ENCODE data around the gene MZB1. TPM values are rescaled to one million over a fixed set of nuclear protein-coding genes. Genes with fewer than 3 reads are reported as not detected.

The MZB1 gene
- total and polyA plus RNA-seq, 5 donors from 2014 or later, result 0.39 to 2.2 (median 1.6) TPM

GRCh38 chr5:139344177-139344576, 45.5 kb downstream of the MZB1 start:
- Histone ChIP-seq H3K4me3 (ENCODE audit: low read depth, low read length) (peak overlapping the region; percentile 45), H3K27me3 (ENCODE audit: control insufficient read depth, insufficient read depth, low read length) (no peaks in the 10 kb centered on the region), H3K36me3 (ENCODE audit: control insufficient read depth, insufficient read depth, low read length) (peaks cover 7% of the 10 kb centered on the region), H3K4me1 (ENCODE audit: control insufficient read depth, insufficient read depth, low read length, poor library complexity, severe bottlenecking) (peaks cover 34% of the 10 kb centered on the region), H3K27ac (ENCODE audit: insufficient read depth, low read length, poor library complexity, severe bottlenecking) (no peak overlapping the region), H3K9me3 (ENCODE audit: control insufficient read depth in 2 of 2, low read length in 2 of 2) (no peaks in the 10 kb centered on the region)
- ATAC-seq (ENCODE audit: low read depth in 2 of 2), result no peak
- H3K27ac Mint-ChIP-seq, result no peak overlapping the region
- peaks cover 22% of the 10 kb centered on the region for H3K36me3 Mint-ChIP-seq
- H3K4me3 Mint-ChIP-seq, result peak overlapping the region; percentile 65 to 99 (median 98)
- H3K4me1 Mint-ChIP-seq, result peaks cover 30 to 76% (median 51%) of the 10 kb centered on the region in 4 donors
- DNase-seq, result no peak
- peaks cover 0 to 2% (median 0%) of the 10 kb centered on the region in 7 donors for H3K9me3 Mint-ChIP-seq
- peaks cover 8% of the 10 kb centered on the region for H3K27me3 Mint-ChIP-seq

- Histone ChIP-seq H3K4me3 (ENCODE audit: low read depth, low read length) (peak overlapping the region; percentile 96), H3K27ac (ENCODE audit: insufficient read depth, low read length, poor library complexity, severe bottlenecking) (peak overlapping the region; percentile 100), H3K9me3 (ENCODE audit: control insufficient read depth in 2 of 2, low read length in 2 of 2) (no peaks in the 10 kb centered on the region), H3K27me3 (ENCODE audit: control insufficient read depth, insufficient read depth, low read length) (no peaks in the 10 kb centered on the region), H3K36me3 (ENCODE audit: control insufficient read depth, insufficient read depth, low read length) (peaks cover 7% of the 10 kb centered on the region), H3K4me1 (ENCODE audit: control insufficient read depth, insufficient read depth, low read length, poor library complexity, severe bottlenecking) (peaks cover 34% of the 10 kb centered on the region)
- peaks cover 0 to 2% (median 0%) of the 10 kb centered on the region in 7 donors for H3K9me3 Mint-ChIP-seq
- H3K4me1 Mint-ChIP-seq, result peaks cover 35 to 71% (median 48%) of the 10 kb centered on the region in 4 donors
- peaks cover 18% of the 10 kb centered on the region for H3K36me3 Mint-ChIP-seq
- H3K4me3 Mint-ChIP-seq, result peak overlapping the region; percentile 97 to 99 (median 98)
- H3K27ac Mint-ChIP-seq, result peak overlapping the region in 2 of 3 donors; percentile 98 to 99
- ATAC-seq (ENCODE audit: low read depth in 2 of 2) (no peak), DNase-seq (no peak)
- peaks cover 8% of the 10 kb centered on the region for H3K27me3 Mint-ChIP-seq
Observed at GRCh38 chr5:139343476-139343875, 46.2 kb downstream of the MZB1 start.

- Mint-ChIP-seq H3K4me3 (peak overlapping the region; percentile 97 to 99 (median 98)), H3K4me1 (peaks cover 35 to 64% (median 51%) of the 10 kb centered on the region in 4 donors), H3K27ac (peak overlapping the region; percentile 98 to 99 (median 99)), H3K36me3 (peaks cover 18% of the 10 kb centered on the region), H3K9me3 (peaks cover 0 to 2% (median 0%) of the 10 kb centered on the region in 7 donors), H3K27me3 (peaks cover 8% of the 10 kb centered on the region)
- peak overlapping the region; percentile 96 for H3K4me3 ChIP-seq (ENCODE audit: low read depth, low read length)
- H3K4me1 ChIP-seq (ENCODE audit: control insufficient read depth, insufficient read depth, low read length, poor library complexity, severe bottlenecking), result peaks cover 34% of the 10 kb centered on the region
- peaks cover 7% of the 10 kb centered on the region for H3K36me3 ChIP-seq (ENCODE audit: control insufficient read depth, insufficient read depth, low read length)
- no peaks in the 10 kb centered on the region for H3K9me3 ChIP-seq (ENCODE audit: control insufficient read depth in 2 of 2, low read length in 2 of 2)
- no peaks in the 10 kb centered on the region for H3K27me3 ChIP-seq (ENCODE audit: control insufficient read depth, insufficient read depth, low read length)
- peak overlapping the region; percentile 100 for H3K27ac ChIP-seq (ENCODE audit: insufficient read depth, low read length, poor library complexity, severe bottlenecking)
- DNase-seq (no peak), ATAC-seq (ENCODE audit: low read depth in 2 of 2) (peak in 1 of 2 donors; percentile 58)
Observed at GRCh38 chr5:139342423-139342723, 47.3 kb downstream of the MZB1 start.

- Histone ChIP-seq H3K4me3 (ENCODE audit: low read depth, low read length) (peak within 1 kb of the TSS; percentile 96), H3K36me3 (ENCODE audit: control insufficient read depth, insufficient read depth, low read length) (peaks cover 6% of the 10 kb centered on the region), H3K9me3 (ENCODE audit: control insufficient read depth in 2 of 2, low read length in 2 of 2) (no peaks in the 10 kb centered on the region), H3K27ac (ENCODE audit: insufficient read depth, low read length, poor library complexity, severe bottlenecking) (peak within 1 kb of the TSS; percentile 100), H3K4me1 (ENCODE audit: control insufficient read depth, insufficient read depth, low read length, poor library complexity, severe bottlenecking) (peaks cover 34% of the 10 kb centered on the region), H3K27me3 (ENCODE audit: control insufficient read depth, insufficient read depth, low read length) (no peaks in the 10 kb centered on the region)
- ATAC-seq (ENCODE audit: low read depth in 2 of 2) (peak; percentile 92 to 93), DNase-seq (peak; percentile 97 to 98 (median 97))
- Mint-ChIP-seq H3K27me3 (peaks cover 8% of the 10 kb centered on the region), H3K4me1 (peaks cover 35 to 61% (median 50%) of the 10 kb centered on the region in 4 donors), H3K4me3 (peak within 1 kb of the TSS; percentile 97 to 99 (median 98)), H3K36me3 (peaks cover 17% of the 10 kb centered on the region), H3K27ac (peak within 1 kb of the TSS; percentile 98 to 99 (median 99)), H3K9me3 (peaks cover 0 to 2% (median 0%) of the 10 kb centered on the region in 7 donors)
Observed at GRCh38 chr5:139341689-139342422, 47.9 kb downstream of the MZB1 start, which contains the start of gene PAIP2. PAIP2 (plus strand) TSS chr5:139341854; CDS start chr5:139363785, 21,931 bp downstream.

- H3K4me3 Mint-ChIP-seq, result peak overlapping the region; percentile 97 to 99 (median 98)
- peaks cover 0 to 2% (median 0%) of the 10 kb centered on the region in 7 donors for H3K9me3 Mint-ChIP-seq
- peaks cover 35 to 62% (median 50%) of the 10 kb centered on the region in 4 donors for H3K4me1 Mint-ChIP-seq
- peaks cover 3% of the 10 kb centered on the region for H3K36me3 ChIP-seq (ENCODE audit: control insufficient read depth, insufficient read depth, low read length)
- H3K4me3 ChIP-seq (ENCODE audit: low read depth, low read length), result peak overlapping the region; percentile 96
- peaks cover 34% of the 10 kb centered on the region for H3K4me1 ChIP-seq (ENCODE audit: control insufficient read depth, insufficient read depth, low read length, poor library complexity, severe bottlenecking)
- H3K36me3 Mint-ChIP-seq, result peaks cover 14% of the 10 kb centered on the region
- H3K27ac ChIP-seq (ENCODE audit: insufficient read depth, low read length, poor library complexity, severe bottlenecking), result peak overlapping the region; percentile 100
- no peaks in the 10 kb centered on the region for H3K9me3 ChIP-seq (ENCODE audit: control insufficient read depth in 2 of 2, low read length in 2 of 2)
- peak overlapping the region; percentile 98 to 99 (median 99) for H3K27ac Mint-ChIP-seq
- H3K27me3 ChIP-seq (ENCODE audit: control insufficient read depth, insufficient read depth, low read length), result no peaks in the 10 kb centered on the region
- peaks cover 8% of the 10 kb centered on the region for H3K27me3 Mint-ChIP-seq
- DNase-seq (peak in 1 of 3 donors; percentile 13), ATAC-seq (ENCODE audit: low read depth in 2 of 2) (peak in 1 of 2 donors; percentile 1)
Observed at GRCh38 chr5:139341187-139341688, 48.5 kb downstream of the MZB1 start.

- Histone ChIP-seq H3K4me1 (ENCODE audit: control insufficient read depth, insufficient read depth, low read length, poor library complexity, severe bottlenecking) (peaks cover 34% of the 10 kb centered on the region), H3K27me3 (ENCODE audit: control insufficient read depth, insufficient read depth, low read length) (no peaks in the 10 kb centered on the region), H3K27ac (ENCODE audit: insufficient read depth, low read length, poor library complexity, severe bottlenecking) (no peak overlapping the region), H3K9me3 (ENCODE audit: control insufficient read depth in 2 of 2, low read length in 2 of 2) (no peaks in the 10 kb centered on the region), H3K4me3 (ENCODE audit: low read depth, low read length) (no peak overlapping the region), H3K36me3 (ENCODE audit: control insufficient read depth, insufficient read depth, low read length) (peaks cover 3% of the 10 kb centered on the region)
- no peak for ATAC-seq (ENCODE audit: low read depth in 2 of 2)
- Mint-ChIP-seq H3K4me1 (peaks cover 29 to 55% (median 45%) of the 10 kb centered on the region in 4 donors), H3K4me3 (peak overlapping the region in 2 of 4 donors; percentile 10 to 98), H3K36me3 (peaks cover 9% of the 10 kb centered on the region), H3K9me3 (peaks cover 0 to 2% (median 0%) of the 10 kb centered on the region in 7 donors), H3K27ac (no peak overlapping the region), H3K27me3 (peaks cover 8% of the 10 kb centered on the region)
- no peak for DNase-seq
Observed at GRCh38 chr5:139340051-139340450, 49.7 kb downstream of the MZB1 start.

All from CD4-positive, CD25-positive, alpha-beta regulatory T cell (primary cell).